ENCODE results near the gene CUTA.

The CUTA gene

GRCh38 chr6:33423777-33424176, 5.9 kb upstream of the CUTA start:
- no peak for DNase-seq (ENCODE audit: low read depth)

- DNase-seq (ENCODE audit: low read depth), result no peak
Observed at GRCh38 chr6:33421344-33421643, 3.4 kb upstream of the CUTA start.

GRCh38 chr6:33420491-33421343, 2.8 kb upstream of the CUTA start:
- no peak for DNase-seq (ENCODE audit: low read depth)

GRCh38 chr6:33419580-33420490, 1.9 kb upstream of the CUTA start, which contains the start of gene SYNGAP1:
Gene SYNGAP1, plus strand, starts transcription at chr6:33420065. Its CDS starts 200 bp downstream, at chr6:33420265.
- peak; percentile 49 for DNase-seq (ENCODE audit: low read depth)

GRCh38 chr6:33418690-33419291, 884 bp upstream of the CUTA start:
- DNase-seq (ENCODE audit: low read depth), result no peak

- peak; percentile 35 for DNase-seq (ENCODE audit: low read depth)
Observed at GRCh38 chr6:33417128-33417902, 592 bp downstream of the CUTA start.

- DNase-seq (ENCODE audit: low read depth), result no peak
Observed at GRCh38 chr6:33416386-33417127, 1.4 kb downstream of the CUTA start.

GRCh38 chr6:33415831-33416230, 2.1 kb downstream of the CUTA start:
- DNase-seq (ENCODE audit: low read depth), result no peak

- no peak for DNase-seq (ENCODE audit: low read depth)
Observed at GRCh38 chr6:33414592-33415271, 3.2 kb downstream of the CUTA start.

- no peak for DNase-seq (ENCODE audit: low read depth)
Observed at GRCh38 chr6:33413241-33414120, 4.4 kb downstream of the CUTA start.

- no peak for DNase-seq (ENCODE audit: low read depth)
Observed at GRCh38 chr6:33412140-33413009, 5.5 kb downstream of the CUTA start.

GRCh38 chr6:33411632-33412005, 6.3 kb downstream of the CUTA start:
- no peak for DNase-seq (ENCODE audit: low read depth)

- DNase-seq (ENCODE audit: low read depth), result peak; percentile 70
Observed at GRCh38 chr6:33410711-33411631, 6.9 kb downstream of the CUTA start, which contains the start of gene PHF1. Gene PHF1, plus strand, starts transcription at chr6:33411014. Its CDS starts 1,250 bp downstream, at chr6:33412264.

GRCh38 chr6:33410050-33410710, 7.7 kb downstream of the CUTA start:
- DNase-seq (ENCODE audit: low read depth), result peak; percentile 96

GRCh38 chr6:33407132-33407718, 10.7 kb downstream of the CUTA start:
- DNase-seq (ENCODE audit: low read depth), result no peak

GRCh38 chr6:33406126-33406525, 11.8 kb downstream of the CUTA start:
- DNase-seq (ENCODE audit: low read depth), result no peak

Measured in fibroblast of the conjunctiva (primary cell).